ENCODE data around the gene CCDC192.

- no peak for TF ChIP-seq CTCF (IDR thresholded peaks at IDR 0.05)
- no peak for TF ChIP-seq MAX (IDR thresholded peaks at IDR 0.05)
- TF ChIP-seq POLR2A (IDR thresholded peaks at IDR 0.05; ENCODE audit: low read length), result no peak
- TF ChIP-seq CHD4 (IDR thresholded peaks at IDR 0.05; ENCODE audit: borderline replicate concordance), result no peak
- no peak for TF ChIP-seq JUNB (IDR thresholded peaks at IDR 0.05)
- no peak for TF ChIP-seq HES2 (IDR thresholded peaks at IDR 0.05)
Observed at GRCh38 chr5:127814588-127814973, 111.4 kb downstream of the CCDC192 start.
